Transverse colon (tissue), 4 donors: ENCODE results near the gene C1QTNF2. TPM values are rescaled to one million over a fixed set of nuclear protein-coding genes. Genes with fewer than 3 reads are reported as not detected.

Source experiments
- DNase-seq: peaks from one replicate; pipeline ENCODE4 v3.0.0-alpha.2; 2019
- H3K27ac ChIP-seq, 4 donors: fragments of 200-600 bp; sonication (generic); 2 replicates each; pipeline ENCODE4 v1.5.1; 2016 to 2018; ENCODE audit warnings: inconsistent platforms in 4 of 4
- H3K27me3 ChIP-seq: fragments of 200-600 bp; sonication (generic); 2 replicates; pipeline ENCODE4 v1.5.1; 2017; ENCODE audit warnings: inconsistent platforms
- H3K36me3 ChIP-seq, 4 donors: fragments of 200-600 bp; sonication (generic); 2 replicates each; pipeline ENCODE4 v1.5.1; 2017 to 2019; ENCODE audit warnings: inconsistent platforms in 4 of 4
- H3K4me1 ChIP-seq, 4 donors: fragments of 200-600 bp; sonication (generic); 2 replicates each; pipeline ENCODE4 v1.5.1; 2017 to 2020; ENCODE audit warnings: inconsistent platforms in 4 of 4
- H3K4me3 ChIP-seq, 4 donors: fragments of 200-600 bp; sonication (generic); 1 replicate in 1 of 4; 2 replicates in 3 of 4; pipeline versions ENCODE4 v1.5.1 to v1.6.1; 2017 to 2019; ENCODE audit warnings: inconsistent platforms in 4 of 4
- H3K9me3 ChIP-seq, 2 donors: fragments of 200-600 bp; sonication (generic); 2 replicates each; pipeline ENCODE4 v1.5.1; 2017 to 2019; ENCODE audit warnings: inconsistent platforms in 2 of 2
- CTCF ChIP-seq, 5 experiments: fragments of 200-600 bp in 3 of 5; fragments of 450-650 bp in 2 of 5; sonication (generic) in 3 of 5; IDR thresholded peaks; 1 replicate in 2 of 5; 2 replicates in 3 of 5; pipeline ENCODE4 v1.5.1; 2016 to 2017; ENCODE audit warnings: antibody characterized with exemption in 5 of 5, inconsistent platforms in 3 of 5, mild to moderate bottlenecking in 2 of 5, moderate library complexity in 1 of 5
- EP300 ChIP-seq: sonication (generic); formaldehyde crosslinking; IDR thresholded peaks from one replicate; pipeline ENCODE4 v1.6.1; 2017; ENCODE audit warnings: antibody characterized with exemption, low read depth
- POLR2A ChIP-seq: fragments of 450-650 bp; IDR thresholded peaks from one replicate; pipeline ENCODE4 v1.6.1; 2016; ENCODE audit warnings: antibody characterized with exemption, mild to moderate bottlenecking, moderate library complexity
- POLR2AphosphoS5 ChIP-seq, 3 donors: sonication (generic); formaldehyde crosslinking; IDR thresholded peaks; one replicate each; pipeline ENCODE4 v1.6.1; 2016; ENCODE audit warnings: antibody characterized with exemption in 3 of 3
- WGBS, 2 donors: methylation state at CpG; one replicate each; pipeline ENCODE4 v1.1.5; 2018; ENCODE audit warnings: low coverage in 1 of 2; 5-methylcytosine and 5-hydroxymethylcytosine counted together
- in situ Hi-C, 4 donors: fragments of 200-750 bp; cut with MboI; loops; one replicate each; pipeline versions ENCODE4 v1.15.0 to v1.15.1; 2017; ENCODE audit warnings: low sequenced_read_pairs in 3 of 4, low pct_ligation_motif_present in 1 of 4, low pct_unique_long_range_greater_than_20kb in 1 of 4
- intact Hi-C: fragments of 100-400 bp; cut with DNase I; formaldehyde crosslinking; loops from one replicate; pipeline ENCODE4 v1.15.1; 2023; ENCODE audit warnings: low total_unique reads
- total RNA-seq, 4 donors: library from RNA; depleted of rRNA; stranded (reverse); fragments of >200 nt; gene quantifications; one replicate each; pipeline ENCODE4 v1.1.0, GENCODE V29; 2016

The C1QTNF2 gene
- total RNA-seq, 4 donors from 2014 or later = 0.41 to 2.2 (median 0.79) TPM; not detected in 1

GRCh38 chr5:160310552-160311295, 59.7 kb downstream of the C1QTNF2 start:
- Histone ChIP-seq H3K36me3 (no peaks in the 10 kb centered on the region), H3K4me3 (peak overlapping the region in 1 of 4 donors; percentile 74), H3K27ac (peak overlapping the region in 1 of 4 donors; percentile 73), H3K27me3 (peaks cover 38% of the 10 kb centered on the region), H3K9me3 (no peaks in the 10 kb centered on the region), H3K4me1 (peaks cover 0 to 46% (median 26%) of the 10 kb centered on the region in 4 donors)
- DNase-seq = no peak
- WGBS, 2 donors = 87 to 100% methylated on average over 3 to 4 of the region's 4 CpGs
- no peak for TF ChIP-seq CTCF (IDR thresholded peaks at IDR 0.05)
- TF ChIP-seq EP300 = no peak
- TF ChIP-seq POLR2A = no peak
- no peak for TF ChIP-seq POLR2AphosphoS5 (IDR thresholded peaks at IDR 0.05)
- in situ Hi-C loops = no loop called here
- intact Hi-C loops = no loop called here

- DNase-seq = no peak
- Histone ChIP-seq H3K9me3 (no peaks in the 10 kb centered on the region), H3K36me3 (no peaks in the 10 kb centered on the region), H3K27me3 (peaks cover 38% of the 10 kb centered on the region), H3K27ac (peak overlapping the region in 1 of 4 donors; percentile 23), H3K4me3 (no peak overlapping the region), H3K4me1 (peaks cover 0 to 46% (median 27%) of the 10 kb centered on the region in 4 donors)
- WGBS, 2 donors = 79 to 80% methylated on average over 3 to 4 of the region's 4 CpGs
- intact Hi-C loops (no loop called here), in situ Hi-C loops (no loop called here)
- TF ChIP-seq POLR2A (no peak), POLR2AphosphoS5 (IDR thresholded peaks at IDR 0.05) (no peak), CTCF (IDR thresholded peaks at IDR 0.05) (no peak), EP300 (no peak)
Measured at GRCh38 chr5:160310140-160310539, 60.3 kb downstream of the C1QTNF2 start.

GRCh38 chr5:160306696-160307095, 63.7 kb downstream of the C1QTNF2 start:
- intact Hi-C loops = no loop called here
- Histone ChIP-seq H3K9me3 (no peaks in the 10 kb centered on the region), H3K4me1 (peaks cover 0 to 29% (median 22%) of the 10 kb centered on the region in 4 donors), H3K4me3 (no peak overlapping the region), H3K27ac (peak overlapping the region; percentile 58 to 79 (median 76)), H3K36me3 (no peaks in the 10 kb centered on the region), H3K27me3 (peaks cover 12% of the 10 kb centered on the region)
- in situ Hi-C loops = no loop called here
- WGBS, 2 donors = 55 to 72% methylated on average over 2 to 4 of the region's 4 CpGs
- peak; percentile 42 for DNase-seq
- TF ChIP-seq POLR2AphosphoS5 (IDR thresholded peaks at IDR 0.05) (no peak), POLR2A (no peak), CTCF (IDR thresholded peaks at IDR 0.05) (no peak), EP300 (no peak)

GRCh38 chr5:160305319-160305718, 65.1 kb downstream of the C1QTNF2 start:
- 85 to 92% methylated on average over 5 to 10 of the region's 10 CpGs for WGBS, 2 donors
- H3K36me3 ChIP-seq = no peaks in the 10 kb centered on the region
- intact Hi-C loops = no loop called here
- H3K9me3 ChIP-seq = no peaks in the 10 kb centered on the region
- H3K27me3 ChIP-seq = no peaks in the 10 kb centered on the region
- H3K4me3 ChIP-seq = no peak overlapping the region
- peaks cover 0 to 20% (median 17%) of the 10 kb centered on the region in 4 donors for H3K4me1 ChIP-seq
- no peak for DNase-seq
- TF ChIP-seq POLR2AphosphoS5 (IDR thresholded peaks at IDR 0.05) = no peak
- TF ChIP-seq EP300 = no peak
- no peak for TF ChIP-seq POLR2A
- no peak for TF ChIP-seq CTCF (IDR thresholded peaks at IDR 0.05)
- in situ Hi-C loops = no loop called here
- no peak overlapping the region for H3K27ac ChIP-seq
